ENCODE data around the gene ADGRD1. TPM values are rescaled to one million over a fixed set of nuclear protein-coding genes. Genes with fewer than 3 reads are reported as not detected.
"Not testable (repeated sequence)": the region's sequence is repeated elsewhere in the genome, so short reads cannot be mapped to it uniquely, and the experiment has no call there.

ADGRD1 gene
- total RNA-seq, 1 experiment from 2014 or later, result 11.8 TPM

DNA sequence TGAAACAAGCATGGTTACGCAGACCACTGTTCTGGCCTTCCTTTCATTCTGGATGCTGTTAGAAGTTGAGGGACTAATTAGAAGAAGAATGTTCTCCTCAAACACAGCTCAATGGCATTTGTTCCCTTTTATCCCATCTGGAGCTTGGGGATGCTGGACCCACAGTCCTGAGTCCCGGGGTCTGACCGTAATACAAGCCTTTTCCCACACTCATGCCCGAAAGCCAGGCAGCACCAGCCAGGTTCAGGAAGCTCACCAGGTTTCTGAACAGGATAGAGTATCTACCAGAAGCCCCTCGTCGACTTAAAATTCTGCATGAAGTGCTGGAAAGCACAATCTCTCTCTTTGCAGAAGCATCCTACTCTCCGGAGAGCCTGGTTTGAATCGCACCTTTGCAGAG lies 165.6 kb downstream of the ADGRD1 start:
- not testable (repeated sequence) for DNase-seq (ENCODE audit: low read depth)

DNA sequence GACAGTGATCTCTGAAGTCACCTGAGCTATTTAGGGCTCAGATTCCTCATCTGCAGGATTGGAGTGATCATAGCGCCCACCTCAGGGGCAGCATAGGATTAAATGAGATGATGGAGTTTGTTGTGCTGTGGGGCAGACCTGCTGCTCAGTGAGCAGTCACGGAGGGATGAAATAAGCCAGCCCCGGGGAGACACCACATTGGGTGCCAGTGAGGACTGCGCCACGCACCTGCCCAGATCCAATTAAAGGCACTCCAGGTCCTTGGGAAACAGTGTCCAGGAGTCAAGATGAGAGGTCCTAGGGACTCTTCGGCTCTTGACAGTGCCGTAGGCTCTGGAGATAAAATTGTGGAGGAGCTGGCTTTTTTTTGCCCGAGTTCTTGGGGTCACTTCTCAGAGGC lies 166.2 kb downstream of the ADGRD1 start:
- DNase-seq (ENCODE audit: low read depth), result no peak

DNA sequence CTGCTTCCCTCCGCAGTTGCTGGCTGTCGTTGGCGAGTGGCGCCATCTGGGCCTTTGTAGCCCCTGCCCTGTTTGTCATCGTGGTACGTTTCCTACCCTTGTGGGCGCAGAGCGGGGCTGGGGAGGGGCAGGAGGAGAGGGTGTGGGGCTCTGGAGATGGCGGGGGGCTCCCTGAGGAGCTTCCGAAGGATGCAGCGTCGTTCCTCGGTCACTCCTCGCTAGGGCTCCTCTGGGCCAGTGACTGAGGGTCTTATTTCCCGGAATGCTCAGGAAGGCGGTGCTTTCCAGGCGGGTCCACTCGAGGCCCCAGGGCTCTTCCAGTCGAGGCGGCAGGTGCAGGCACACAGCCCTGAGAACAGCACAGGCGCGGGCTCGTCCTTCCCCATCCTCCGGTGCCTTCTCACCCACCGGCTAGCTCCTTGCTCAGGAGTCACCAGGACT lies 167.1 kb downstream of the ADGRD1 start:
- DNase-seq (ENCODE audit: low read depth), result no peak

DNA sequence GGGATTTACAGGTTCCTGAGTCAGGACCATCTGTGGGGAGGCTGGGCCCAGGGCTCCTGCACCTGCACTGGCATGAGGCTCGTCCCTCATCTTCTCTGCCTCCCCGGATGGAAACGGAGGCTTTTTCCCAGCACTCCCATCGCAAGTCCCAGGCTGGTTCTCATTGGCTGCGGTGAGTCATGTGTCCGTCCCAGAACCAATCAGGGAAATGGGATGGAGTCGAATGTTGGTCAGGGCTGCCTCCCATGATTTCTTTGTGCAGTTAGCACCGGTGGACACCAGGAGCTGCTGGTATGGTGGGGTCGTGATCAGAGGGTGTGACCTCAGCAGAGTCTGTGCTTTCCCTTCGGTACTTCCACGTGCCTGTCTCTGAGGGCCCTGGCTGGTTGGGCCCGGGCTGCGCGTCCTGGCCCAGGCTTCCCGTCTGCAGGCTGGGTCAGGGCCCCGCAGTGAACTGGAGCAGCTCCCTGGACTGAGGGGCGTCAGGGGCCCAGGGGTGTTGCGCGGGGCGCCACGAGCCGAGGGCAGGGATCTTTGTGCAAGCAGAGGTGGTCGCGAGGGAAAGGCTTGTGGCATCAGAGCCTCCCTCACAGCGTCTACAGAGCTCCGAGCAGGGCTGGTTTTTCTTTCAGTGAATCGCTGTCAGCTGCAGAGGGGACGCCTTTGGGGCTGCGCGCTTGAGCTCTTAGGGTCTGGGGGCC lies 168.1 kb downstream of the ADGRD1 start:
- DNase-seq (ENCODE audit: low read depth), result peak; percentile 94

DNA sequence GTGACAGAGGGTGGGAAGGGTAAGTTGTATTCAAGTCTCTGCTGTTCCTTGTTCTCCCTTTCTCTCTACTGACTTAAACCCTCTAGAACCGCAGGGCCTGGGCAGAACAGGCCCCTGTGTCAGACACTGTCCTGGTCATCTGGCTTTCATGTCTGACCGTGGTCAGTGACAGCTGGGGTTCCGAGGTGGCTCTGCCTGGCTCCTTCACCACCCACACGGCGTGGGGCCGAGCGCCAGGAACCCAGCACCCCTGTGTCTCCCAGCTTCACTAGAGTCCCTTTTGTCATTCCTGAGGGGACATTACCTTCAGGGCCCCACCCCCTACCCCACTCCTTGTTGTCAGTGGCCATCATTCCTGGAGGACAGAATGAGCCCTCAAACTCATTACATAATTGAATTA lies 168.9 kb downstream of the ADGRD1 start:
- no peak for DNase-seq (ENCODE audit: low read depth)

DNA sequence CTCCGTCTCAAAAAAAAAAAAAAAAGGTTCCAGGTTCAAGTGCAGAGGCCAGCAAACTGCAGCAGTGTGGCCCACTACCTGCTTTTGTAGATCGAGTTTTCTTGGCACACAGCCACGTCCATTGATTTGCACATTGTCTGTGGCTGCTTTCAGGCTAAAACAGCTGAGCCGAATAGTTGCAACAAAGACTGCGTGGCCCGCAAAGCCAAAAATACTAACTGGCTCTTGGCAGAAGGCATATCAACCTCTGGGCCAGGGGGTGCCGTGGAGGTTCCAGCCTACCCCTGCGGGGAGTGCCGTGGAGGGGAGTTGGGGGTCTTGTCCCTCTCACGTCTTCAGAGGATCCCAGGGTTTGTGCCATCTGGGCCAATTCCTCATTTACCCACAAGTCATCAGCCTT lies 170.1 kb downstream of the ADGRD1 start:
- no peak for DNase-seq (ENCODE audit: low read depth)

GRCh38 chr12:131124487-131125280 lies 171.0 kb downstream of the ADGRD1 start:
- no peak for DNase-seq (ENCODE audit: low read depth)

DNA sequence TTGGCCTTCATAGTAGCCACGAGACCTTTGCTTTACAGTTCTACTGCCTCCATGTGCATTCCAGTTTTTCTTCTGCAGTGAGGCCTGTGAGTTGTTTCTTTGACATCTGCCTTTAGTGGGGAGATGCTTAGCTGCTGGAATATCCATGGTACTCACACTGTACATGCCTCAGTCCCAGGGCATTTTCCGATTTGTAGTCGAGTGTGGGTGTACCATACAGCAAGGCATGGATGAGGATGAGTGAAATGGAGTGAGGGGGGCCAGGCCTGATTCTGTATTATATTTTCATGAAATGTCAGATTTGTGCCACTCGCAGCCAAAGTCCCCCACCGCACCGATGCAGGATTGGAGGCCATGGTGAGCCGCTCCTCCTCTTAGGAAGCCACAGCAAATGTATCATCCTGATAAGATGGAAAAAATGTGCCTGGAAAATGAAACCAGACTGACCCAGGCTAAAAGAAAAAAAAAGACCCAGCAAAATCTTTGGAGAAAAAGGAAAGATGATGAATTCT lies 173.0 kb downstream of the ADGRD1 start:
- DNase-seq (ENCODE audit: low read depth), result no peak

- no peak for DNase-seq (ENCODE audit: low read depth)
Measured at GRCh38 chr12:131128556-131128955, 174.8 kb downstream of the ADGRD1 start.

GRCh38 chr12:131128966-131129619 lies 175.4 kb downstream of the ADGRD1 start:
- not testable (repeated sequence) for DNase-seq (ENCODE audit: low read depth)

DNA sequence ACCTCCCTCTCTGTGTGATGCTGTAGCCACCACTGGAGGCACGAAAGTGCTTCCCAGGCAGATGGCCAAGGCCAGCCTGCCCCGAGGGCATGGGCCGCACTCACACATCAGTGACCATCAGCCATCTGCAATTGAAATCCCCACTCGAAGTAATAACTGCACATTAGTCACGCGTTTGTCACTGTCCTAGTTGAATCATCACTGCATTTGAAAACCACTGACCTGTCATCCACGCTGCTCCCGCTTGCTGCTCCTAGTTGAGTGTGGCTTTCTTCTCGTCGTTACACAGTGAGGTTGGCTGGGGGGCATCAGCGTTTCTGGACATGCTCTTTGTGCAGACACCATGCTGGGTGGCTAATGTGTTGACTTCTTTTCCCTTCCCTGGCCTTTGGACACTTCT lies 176.1 kb downstream of the ADGRD1 start:
- peak; percentile 73 for DNase-seq (ENCODE audit: low read depth)

DNA sequence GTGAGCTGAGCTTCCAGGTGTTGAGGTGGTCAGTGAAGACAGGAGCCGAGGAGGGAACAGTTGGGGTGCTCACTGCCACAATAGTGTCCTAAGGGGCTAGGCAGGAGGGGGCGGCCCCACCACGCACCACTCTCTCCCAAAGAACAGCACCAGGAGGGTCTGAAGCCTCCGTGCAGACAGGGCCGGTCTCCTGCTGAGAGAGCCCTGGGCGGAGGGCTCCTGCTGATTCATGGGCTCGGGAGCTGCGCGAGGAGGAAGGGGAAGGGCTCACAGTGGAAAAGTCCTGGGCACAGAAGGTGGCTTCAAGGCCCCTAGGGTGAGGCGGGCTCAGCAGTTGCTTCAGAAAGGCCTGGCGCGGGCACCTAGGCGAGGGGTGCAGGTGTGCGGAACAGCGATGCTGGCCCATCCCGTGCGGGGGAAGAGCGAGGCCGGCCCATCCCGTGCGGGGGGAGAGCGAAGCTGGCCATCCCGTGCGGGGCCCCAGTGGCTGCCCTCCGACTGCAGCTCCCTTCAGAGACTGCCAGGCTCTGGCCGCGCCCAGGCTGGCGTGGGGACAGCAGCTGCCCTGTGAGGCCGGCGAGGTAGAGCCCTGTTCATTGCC lies 176.7 kb downstream of the ADGRD1 start:
- no peak for DNase-seq (ENCODE audit: low read depth)

- no peak for DNase-seq (ENCODE audit: low read depth)
Measured at GRCh38 chr12:131131077-131131807, 177.5 kb downstream of the ADGRD1 start.

GRCh38 chr12:131131808-131132117 lies 178.1 kb downstream of the ADGRD1 start:
- no peak for DNase-seq (ENCODE audit: low read depth)

DNA sequence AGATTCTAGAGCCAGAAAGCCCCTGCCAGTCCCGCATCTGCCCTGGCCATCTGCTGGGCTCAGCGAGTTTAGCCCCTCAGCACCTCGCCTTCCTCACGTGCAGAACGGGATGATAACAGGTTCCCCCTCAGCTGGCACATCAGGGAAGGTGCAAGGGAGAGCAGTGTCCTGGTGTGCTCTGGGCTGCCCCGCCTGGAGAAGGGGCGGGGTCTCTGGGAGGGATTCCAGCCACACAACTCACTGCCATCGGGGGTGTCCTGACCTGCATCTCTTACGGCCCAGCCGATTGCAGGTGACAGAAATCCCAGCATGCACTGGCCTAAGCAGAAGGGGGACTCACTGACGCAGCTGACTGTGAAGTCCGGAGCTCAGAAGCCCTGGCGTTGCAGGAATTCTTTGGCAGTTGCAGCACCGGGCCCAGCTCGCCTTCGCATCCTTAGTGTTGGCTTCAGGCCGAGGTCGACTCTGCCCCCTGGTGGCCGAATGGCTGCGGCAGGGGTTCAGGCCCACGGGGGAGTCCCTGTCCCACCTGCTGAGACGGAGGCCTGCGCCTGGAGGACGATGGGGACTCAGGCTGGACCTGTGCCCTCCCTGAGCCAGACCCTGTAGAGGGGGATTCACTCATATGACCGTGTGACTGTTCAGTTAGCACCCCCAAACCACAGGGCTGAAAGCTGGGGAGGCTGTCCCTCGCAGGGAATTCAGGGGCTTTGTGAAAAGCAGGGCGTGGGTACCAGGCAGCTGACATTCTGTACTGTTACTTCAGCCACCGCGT lies 178.6 kb downstream of the ADGRD1 start:
- peak; percentile 84 for DNase-seq (ENCODE audit: low read depth)

- DNase-seq (ENCODE audit: low read depth), result no peak
Measured at GRCh38 chr12:131133015-131133905, 179.6 kb downstream of the ADGRD1 start.

DNA sequence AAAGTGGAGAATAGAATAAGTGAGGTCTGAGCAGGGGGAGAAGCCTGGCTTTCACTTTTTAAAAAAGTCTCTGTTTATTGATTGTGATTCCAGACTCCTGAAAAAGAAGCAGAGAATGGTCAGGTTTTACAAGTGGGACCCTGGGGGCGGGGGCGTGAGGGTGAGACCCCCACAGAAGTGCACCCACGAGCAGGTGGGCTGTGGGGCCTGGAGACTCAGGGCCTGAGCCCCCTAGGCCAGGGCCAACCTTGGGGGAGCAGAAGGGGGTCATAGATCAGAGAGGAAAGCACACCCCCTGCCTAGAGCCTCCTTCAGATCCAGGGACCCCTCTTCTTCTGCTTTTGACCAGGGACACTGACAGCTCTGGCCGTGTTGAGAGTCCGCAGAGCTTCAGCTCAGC lies 180.3 kb downstream of the ADGRD1 start:
- DNase-seq (ENCODE audit: low read depth), result no peak

DNA sequence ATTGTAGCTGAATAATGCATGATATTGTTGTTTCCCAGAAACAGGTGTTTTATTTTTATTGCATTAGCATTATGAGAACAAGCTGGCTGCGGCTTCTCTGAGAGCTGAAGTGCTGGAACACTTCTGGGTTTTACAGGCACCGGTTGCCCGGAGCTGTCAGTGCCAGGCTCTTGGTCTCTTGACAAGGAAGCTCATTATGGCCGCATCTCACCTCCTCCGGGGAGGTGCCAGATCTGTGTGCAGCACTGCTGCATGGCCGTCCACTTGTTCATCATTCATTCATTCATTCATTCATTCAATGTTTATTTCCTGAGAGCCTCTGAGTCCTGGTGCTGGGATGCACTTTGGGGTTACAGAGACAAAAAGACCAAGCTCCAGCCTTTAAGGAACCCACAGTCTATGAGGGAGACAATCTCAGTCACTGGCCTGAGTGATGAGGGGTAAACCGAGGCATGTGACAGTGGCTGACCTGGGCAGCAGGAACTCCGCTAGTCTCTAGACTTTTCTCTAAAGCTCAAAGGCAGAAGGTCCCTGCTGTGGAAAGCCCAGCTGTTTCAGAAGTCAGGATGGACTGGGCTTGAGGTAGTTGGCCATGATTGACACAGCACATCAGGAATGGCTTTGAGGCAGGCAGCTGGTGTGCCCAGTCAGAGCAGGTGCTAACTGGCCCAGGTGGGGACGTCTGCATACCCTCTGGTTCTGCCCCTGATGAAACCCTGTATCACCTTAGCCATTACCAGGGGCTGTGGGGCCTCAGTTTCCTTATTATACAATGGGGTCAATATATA lies 181.0 kb downstream of the ADGRD1 start:
- no peak for DNase-seq (ENCODE audit: low read depth)

DNA sequence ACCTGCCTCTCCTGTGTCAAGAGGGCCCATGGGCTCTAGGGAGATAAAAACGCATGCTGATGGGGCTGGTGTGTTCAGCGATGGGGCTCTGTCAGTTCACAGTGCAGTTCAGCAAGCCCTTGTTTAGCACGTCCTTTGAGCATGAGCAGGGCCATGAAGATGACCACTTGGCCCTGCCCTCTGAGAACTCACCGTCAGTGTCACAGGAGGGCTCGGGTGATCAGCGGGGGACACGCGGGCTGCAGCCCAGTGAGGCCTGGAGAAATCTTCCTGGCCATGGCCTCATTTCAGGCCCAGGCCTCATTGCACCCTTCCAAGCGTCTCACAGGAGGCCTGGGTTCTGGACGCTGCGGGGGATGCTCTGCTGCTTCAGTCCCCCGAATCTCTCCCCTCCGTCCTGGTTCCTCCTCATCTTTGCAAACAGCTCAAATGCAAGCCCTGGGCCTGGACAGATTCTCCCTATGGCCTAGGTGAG lies 181.6 kb downstream of the ADGRD1 start:
- DNase-seq (ENCODE audit: low read depth), result no peak
